Measurements from ENCODE around the gene STK11. TPM values are rescaled to one million over a fixed set of nuclear protein-coding genes. Genes with fewer than 3 reads are reported as not detected.

STK11 gene
- polyA plus RNA-seq, 1 experiment: 24.6 TPM

DNA sequence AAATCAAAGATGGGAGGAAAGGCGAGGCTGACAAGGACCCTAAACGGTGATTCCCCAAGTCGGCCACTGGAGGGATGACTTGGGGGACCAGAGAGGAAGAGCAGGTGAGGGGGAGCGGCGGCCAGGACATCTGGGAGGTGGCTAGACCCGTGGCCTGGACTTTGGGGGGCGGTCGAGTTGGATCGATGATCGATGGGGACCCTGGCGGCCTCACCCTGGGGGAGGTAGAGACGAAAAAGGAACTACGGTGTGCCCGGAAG lies 55.9 kb downstream of the STK11 start:
- ChIA-PET CTCF (no interaction called here), POLR2A (interaction anchor here (0.6 to 2.9 kb wide), 5 partner anchors 8 to 20 kb away, joined by 3 to 34 read pairs (median 5); partner anchors contain the start of genes ATP5F1D, CIRBP and FAM174C)
- no peak for DNase-seq (ENCODE audit: low read depth, low spot score)
- Histone ChIP-seq H3K9me3 (ENCODE audit: control insufficient read depth, insufficient read depth, low read length) (no peaks in the 10 kb centered on the region; the same call in 1 of the 2 replicates), H3K27ac (ENCODE audit: low read depth, low read length) (peak overlapping the region; percentile 70), H3K27me3 (ENCODE audit: control insufficient read depth, insufficient read depth, low read length) (no peaks in the 10 kb centered on the region), H3K4me3 (ENCODE audit: low read depth, low read length) (peak overlapping the region; percentile 66)
- TF ChIP-seq, protein P1, sequence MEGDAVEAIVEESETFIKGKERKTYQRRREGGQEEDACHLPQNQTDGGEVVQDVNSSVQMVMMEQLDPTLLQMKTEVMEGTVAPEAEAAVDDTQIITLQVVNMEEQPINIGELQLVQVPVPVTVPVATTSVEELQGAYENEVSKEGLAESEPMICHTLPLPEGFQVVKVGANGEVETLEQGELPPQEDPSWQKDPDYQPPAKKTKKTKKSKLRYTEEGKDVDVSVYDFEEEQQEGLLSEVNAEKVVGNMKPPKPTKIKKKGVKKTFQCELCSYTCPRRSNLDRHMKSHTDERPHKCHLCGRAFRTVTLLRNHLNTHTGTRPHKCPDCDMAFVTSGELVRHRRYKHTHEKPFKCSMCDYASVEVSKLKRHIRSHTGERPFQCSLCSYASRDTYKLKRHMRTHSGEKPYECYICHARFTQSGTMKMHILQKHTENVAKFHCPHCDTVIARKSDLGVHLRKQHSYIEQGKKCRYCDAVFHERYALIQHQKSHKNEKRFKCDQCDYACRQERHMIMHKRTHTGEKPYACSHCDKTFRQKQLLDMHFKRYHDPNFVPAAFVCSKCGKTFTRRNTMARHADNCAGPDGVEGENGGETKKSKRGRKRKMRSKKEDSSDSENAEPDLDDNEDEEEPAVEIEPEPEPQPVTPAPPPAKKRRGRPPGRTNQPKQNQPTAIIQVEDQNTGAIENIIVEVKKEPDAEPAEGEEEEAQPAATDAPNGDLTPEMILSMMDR (IDR thresholded peaks at IDR 0.05; ENCODE audit: low read depth, low read length): peak; percentile 18; the same call in 1 of the 2 replicates

DNA sequence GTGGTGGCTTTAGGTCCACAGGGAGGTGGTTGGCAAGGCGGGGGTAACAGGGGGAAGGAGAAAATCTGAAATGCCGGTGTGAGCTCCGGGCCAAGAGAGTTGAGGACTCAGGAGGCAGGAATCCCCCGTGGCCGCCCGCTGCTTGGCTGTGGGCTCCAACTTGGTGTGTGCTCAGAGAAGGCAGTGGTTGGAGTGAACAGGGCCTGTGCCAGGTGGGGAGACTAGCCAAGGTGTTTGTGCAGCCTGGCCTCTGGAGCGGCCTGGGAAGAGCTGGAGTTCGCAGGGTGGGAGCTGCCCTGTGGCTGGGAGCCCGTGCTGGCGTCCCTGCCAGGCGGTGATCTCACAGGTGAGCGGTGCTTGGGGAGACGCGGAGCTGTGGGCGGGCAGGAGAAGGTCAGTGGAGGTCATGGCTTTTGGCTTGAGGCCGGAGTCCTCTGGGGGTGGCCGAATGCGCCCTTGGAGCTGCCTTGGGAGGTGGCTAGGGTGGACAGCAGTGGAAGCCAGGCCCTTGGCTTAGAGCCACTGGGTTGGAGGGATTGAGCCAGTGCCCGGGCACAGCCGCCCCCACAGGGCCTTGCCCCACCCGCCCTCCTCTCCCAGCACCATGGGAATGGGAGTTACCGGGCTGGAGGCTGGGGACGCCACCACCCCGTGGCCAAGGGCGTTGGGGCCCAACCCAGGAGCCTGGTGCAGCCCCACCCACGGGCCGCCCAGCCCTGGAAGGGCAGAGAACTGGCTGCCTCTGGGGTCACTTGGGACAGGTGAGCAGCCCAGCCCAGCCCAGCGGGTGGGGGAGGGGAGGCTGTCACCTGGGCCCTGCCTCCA lies 56.4 kb downstream of the STK11 start:
- peak overlapping the region; percentile 66 for H3K4me3 ChIP-seq (ENCODE audit: low read depth, low read length)
- no peaks in the 10 kb centered on the region; the same call in 1 of the 2 replicates for H3K9me3 ChIP-seq (ENCODE audit: control insufficient read depth, insufficient read depth, low read length)
- ChIA-PET POLR2A (interaction anchor here (0.6 to 2.9 kb wide), 5 partner anchors 7 to 21 kb away, joined by 3 to 34 read pairs (median 5); partner anchors contain the start of genes ATP5F1D, CIRBP and FAM174C), CTCF (interaction anchor here (1.5 kb wide), 1 partner anchor 18 kb away, joined by 6 read pairs; no protein-coding TSS in a partner anchor)
- no peak for DNase-seq (ENCODE audit: low read depth, low spot score)
- TF ChIP-seq, protein P1 (IDR thresholded peaks at IDR 0.05; ENCODE audit: low read depth, low read length): no peak
- no peaks in the 10 kb centered on the region for H3K27me3 ChIP-seq (ENCODE audit: control insufficient read depth, insufficient read depth, low read length)
- H3K27ac ChIP-seq (ENCODE audit: low read depth, low read length): peak overlapping the region; percentile 70

DNA sequence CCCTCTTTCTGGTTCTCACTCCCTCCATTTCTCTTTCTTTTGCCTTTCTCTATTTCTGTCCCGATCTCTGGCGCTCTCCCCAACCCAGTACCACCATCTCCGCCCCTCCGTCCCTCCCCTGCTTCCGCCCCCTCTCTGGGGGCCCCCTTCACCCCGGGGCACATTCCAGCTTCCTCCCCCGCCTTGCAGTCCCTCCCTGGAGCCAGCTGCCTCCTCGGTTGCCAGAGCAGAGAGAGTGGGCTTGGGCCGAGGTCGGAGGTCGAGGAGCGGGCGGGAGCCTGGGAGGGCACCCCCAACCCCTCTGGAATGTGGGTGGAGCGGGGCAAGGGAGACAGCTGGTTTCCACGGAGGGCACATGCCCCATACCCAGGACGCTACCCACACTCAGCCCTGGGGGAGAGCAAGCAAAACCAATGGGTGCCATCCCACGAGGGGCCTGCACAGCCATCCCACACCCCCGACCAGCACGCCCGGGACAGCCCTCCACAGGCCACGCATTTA lies 57.1 kb downstream of the STK11 start:
- TF ChIP-seq, protein P1 (IDR thresholded peaks at IDR 0.05; ENCODE audit: low read depth, low read length): no peak
- H3K9me3 ChIP-seq (ENCODE audit: control insufficient read depth, insufficient read depth, low read length): no peaks in the 10 kb centered on the region; the same call in 1 of the 2 replicates
- no peak for DNase-seq (ENCODE audit: low read depth, low spot score)
- CTCF ChIA-PET: interaction anchor here (1.5 kb wide), 1 partner anchor 18 kb away, joined by 6 read pairs; no protein-coding TSS in a partner anchor
- H3K4me3 ChIP-seq (ENCODE audit: low read depth, low read length): no peak overlapping the region
- POLR2A ChIA-PET: interaction anchor here (1.3 to 1.9 kb wide), 2 partner anchors 10 to 21 kb away, joined by 3 to 8 read pairs; partner anchors contain the start of gene ATP5F1D
- no peaks in the 10 kb centered on the region for H3K27me3 ChIP-seq (ENCODE audit: control insufficient read depth, insufficient read depth, low read length)
- H3K27ac ChIP-seq (ENCODE audit: low read depth, low read length): no peak overlapping the region

DNA sequence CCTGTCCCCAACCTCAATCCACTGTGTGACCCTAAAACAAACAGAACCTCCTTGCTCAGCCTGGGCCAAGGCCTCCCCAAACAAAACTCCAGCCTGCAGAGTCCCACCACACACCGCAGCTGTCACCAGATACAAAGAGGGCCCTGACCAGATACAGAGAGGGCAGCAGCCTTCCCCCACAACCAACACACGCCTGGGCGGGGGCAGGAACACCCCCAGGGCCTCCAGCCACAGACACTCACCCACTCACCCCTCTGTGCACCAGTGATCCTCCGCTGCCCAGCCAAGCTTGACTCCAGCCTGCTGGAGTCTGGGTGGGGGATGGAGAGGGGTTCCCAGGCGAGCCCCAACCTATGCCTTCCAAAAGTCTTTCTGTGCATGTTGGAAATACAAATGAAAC lies 57.6 kb downstream of the STK11 start:
- Histone ChIP-seq H3K9me3 (ENCODE audit: control insufficient read depth, insufficient read depth, low read length) (no peaks in the 10 kb centered on the region; the same call in 1 of the 2 replicates), H3K27ac (ENCODE audit: low read depth, low read length) (peak overlapping the region; percentile 39), H3K4me3 (ENCODE audit: low read depth, low read length) (no peak overlapping the region), H3K27me3 (ENCODE audit: control insufficient read depth, insufficient read depth, low read length) (no peaks in the 10 kb centered on the region)
- POLR2A ChIA-PET: interaction anchor here (1.9 to 7.1 kb wide), 2 partner anchors 9 to 10 kb away, joined by 8 to 241 read pairs; no protein-coding TSS in a partner anchor
- no peak for DNase-seq (ENCODE audit: low read depth, low spot score)
- TF ChIP-seq, protein P1 (IDR thresholded peaks at IDR 0.05; ENCODE audit: low read depth, low read length): no peak
- CTCF ChIA-PET: interaction anchor here (1.5 kb wide), 1 partner anchor 19 kb away, joined by 6 read pairs; no protein-coding TSS in a partner anchor
